ENCODE measurements around the gene SCIN.
"Not testable (repeated sequence)": the region's sequence is repeated elsewhere in the genome, so short reads cannot be mapped to it uniquely, and the experiment has no call there.

The SCIN gene

GRCh38 chr7:12646139-12646538 is 75.6 kb downstream of the SCIN start:
- no peak for DNase-seq (ENCODE audit: low read depth in 1 of 2, low spot score in 1 of 2)

GRCh38 chr7:12647364-12648219 is 77.1 kb downstream of the SCIN start:
- no peak for DNase-seq (ENCODE audit: low read depth in 1 of 2, low spot score in 1 of 2)

- DNase-seq (ENCODE audit: low read depth in 1 of 2, low spot score in 1 of 2), result no peak
These were observed 78.3 kb downstream of the SCIN start for GRCh38 chr7:12648704-12649261.

- DNase-seq (ENCODE audit: low read depth in 1 of 2, low spot score in 1 of 2), result no peak
These were observed 78.8 kb downstream of the SCIN start for GRCh38 chr7:12649348-12649747.

GRCh38 chr7:12650080-12650479 is 79.6 kb downstream of the SCIN start:
- no peak for DNase-seq (ENCODE audit: low read depth in 1 of 2, low spot score in 1 of 2)

GRCh38 chr7:12653110-12653509 is 82.6 kb downstream of the SCIN start:
- DNase-seq (ENCODE audit: low read depth in 1 of 2, low spot score in 1 of 2), result no peak

- DNase-seq (ENCODE audit: low read depth in 1 of 2, low spot score in 1 of 2), result no peak
These were observed 83.0 kb downstream of the SCIN start for GRCh38 chr7:12653518-12653917.

- DNase-seq (ENCODE audit: low read depth in 1 of 2, low spot score in 1 of 2), result no peak
These were observed 84.6 kb downstream of the SCIN start for GRCh38 chr7:12655161-12655560.

GRCh38 chr7:12660423-12660822 is 89.9 kb downstream of the SCIN start:
- DNase-seq (ENCODE audit: low read depth in 1 of 2, low spot score in 1 of 2), result not testable (repeated sequence)

- DNase-seq (ENCODE audit: low read depth in 1 of 2, low spot score in 1 of 2), result not testable (repeated sequence)
These were observed 90.5 kb downstream of the SCIN start for GRCh38 chr7:12660986-12661385.

- no peak for DNase-seq (ENCODE audit: low read depth in 1 of 2, low spot score in 1 of 2)
These were observed 91.1 kb downstream of the SCIN start for GRCh38 chr7:12661581-12661980.

GRCh38 chr7:12670000-12670729 is 99.6 kb downstream of the SCIN start:
- DNase-seq (ENCODE audit: low read depth in 1 of 2, low spot score in 1 of 2), result no peak

GRCh38 chr7:12670743-12671520 is 100.4 kb downstream of the SCIN start:
- DNase-seq (ENCODE audit: low read depth in 1 of 2, low spot score in 1 of 2), result no peak

- not testable (repeated sequence) for DNase-seq (ENCODE audit: low read depth in 1 of 2, low spot score in 1 of 2)
These were observed 102.9 kb downstream of the SCIN start for GRCh38 chr7:12673436-12673835.

- DNase-seq (ENCODE audit: low read depth in 1 of 2, low spot score in 1 of 2), result no peak
These were observed 103.5 kb downstream of the SCIN start for GRCh38 chr7:12674053-12674452.

- DNase-seq (ENCODE audit: low read depth in 1 of 2, low spot score in 1 of 2), result no peak
These were observed 104.3 kb downstream of the SCIN start for GRCh38 chr7:12674861-12675260.

GRCh38 chr7:12683678-12684585 is 113.4 kb downstream of the SCIN start:
- no peak for DNase-seq (ENCODE audit: low read depth in 1 of 2, low spot score in 1 of 2)

- no peak for DNase-seq (ENCODE audit: low read depth in 1 of 2, low spot score in 1 of 2)
These were observed 114.2 kb downstream of the SCIN start for GRCh38 chr7:12684733-12685132.

GRCh38 chr7:12685550-12685949 is 115.0 kb downstream of the SCIN start:
- no peak for DNase-seq (ENCODE audit: low read depth in 1 of 2, low spot score in 1 of 2)

GRCh38 chr7:12686234-12686890 is 115.8 kb downstream of the SCIN start:
- DNase-seq (ENCODE audit: low read depth in 1 of 2, low spot score in 1 of 2), result peak; percentile 87 to 93

Data from activated T-helper 1 cell treated with anti-CD3 and anti-CD28 coated beads, Interleukin-2, amount 50 U/mL, for 16 hours (primary cell).